Tibial nerve (tissue), 4 donors: Measurements from ENCODE around the gene CAPN7.

ENCODE experiments used
- CTCF ChIP-seq, 5 experiments: fragments of 200-600 bp in 3 of 5; fragments of 450-650 bp in 2 of 5; sonication (generic) in 3 of 5; IDR thresholded peaks; one replicate each; pipeline ENCODE4 v1.5.1; 2016 to 2019; ENCODE audit warnings: antibody characterized with exemption in 5 of 5, mild to moderate bottlenecking in 3 of 5, moderate library complexity in 2 of 5
- EP300 ChIP-seq, 2 donors: sonication (generic); formaldehyde crosslinking; IDR thresholded peaks; one replicate each; pipeline ENCODE4 v1.6.1; 2017; ENCODE audit warnings: antibody characterized with exemption in 2 of 2, mild to moderate bottlenecking in 1 of 2

GRCh38 chr3:15279671-15280402 is 73.8 kb downstream of the CAPN7 start:
- TF ChIP-seq CTCF (IDR thresholded peaks at IDR 0.05): no peak
- no peak for TF ChIP-seq EP300 (IDR thresholded peaks at IDR 0.05)
